Pancreas (tissue), 10 donors: Measurements from ENCODE around the gene ZNF775. TPM values are rescaled to one million over a fixed set of nuclear protein-coding genes. Genes with fewer than 3 reads are reported as not detected.

Experiments
- ATAC-seq, 4 donors: fragments of 200-7000 bp; cut with Tn5 transposase; one replicate each; pipeline versions ENCODE4 v1.8.0 to v1.9.1; 2020; ENCODE audit warnings: mild to moderate bottlenecking in 4 of 4, moderate library complexity in 4 of 4
- DNase-seq, 6 donors: peaks; one replicate each; pipeline ENCODE4 v3.0.0-alpha.2; 2020
- FAIRE-seq: peaks from 2 replicates; lab custom pipeline; 2012; peaks lifted over from hg19 to GRCh38; lab: Jason Lieb, UNC
- H3K27ac ChIP-seq, 4 donors: fragments of 200-600 bp; sonication (generic); 1 replicate in 3 of 4; 2 replicates in 1 of 4; pipeline versions ENCODE4 v1.5.0 to v1.8.0; 2020
- H3K27me3 ChIP-seq, 4 donors: fragments of 200-600 bp; one replicate each; pipeline ENCODE4 v1.8.0; 2021
- H3K36me3 ChIP-seq, 3 donors: fragments of 200-600 bp; sonication (generic) in 1 of 3; one replicate each; pipeline versions ENCODE4 v1.5.0 to v1.8.0; 2020 to 2021
- H3K4me1 ChIP-seq, 3 donors: fragments of 200-600 bp; one replicate each; pipeline ENCODE4 v1.8.0; 2021
- H3K4me3 ChIP-seq, 4 donors: fragments of 200-600 bp; sonication (generic) in 2 of 4; one replicate each; pipeline versions ENCODE4 v1.5.0 to v1.8.0; 2020 to 2021
- H3K9me3 ChIP-seq, 4 donors: fragments of 200-600 bp; one replicate each; pipeline ENCODE4 v1.8.0; 2021
- CTCF ChIP-seq, 4 donors: fragments of 200-600 bp; sonication (generic) in 3 of 4; IDR thresholded peaks; one replicate each; pipeline versions ENCODE4 v1.5.0 to v1.8.0; 2021; ENCODE audit warnings: antibody characterized with exemption in 4 of 4
- WGBS, 2 donors: extraction: QIAGEN DNeasy Blood & Tissue Kit; methylation state at CpG; one replicate each; pipeline ENCODE4 v1.1.7; 2013; 5-methylcytosine and 5-hydroxymethylcytosine counted together
- intact Hi-C, 3 donors: fragments of 100-400 bp; cut with DNase I; formaldehyde crosslinking; loops; one replicate each; pipeline versions ENCODE4 v1.11.1 to v1.14.2; 2022
- polyA plus RNA-seq, 2 donors: library from polyadenylated mRNA; stranded (reverse); fragments of 200-250 nt; gene quantifications; one replicate each; pipeline ENCODE4 v1.2.3, GENCODE V29; 2013
- total RNA-seq, 6 donors: library from RNA; stranded (reverse); fragmentation: NEBNext Ultra II Directional in 4 of 6; extraction: Animal tissue kit (Norgen Biotek cat#: 25700) in 4 of 6; gene quantifications; one replicate each; pipeline versions ENCODE4 v1.2.1 to v1.2.4, GENCODE V29; 2021 to 2023
- donor health status: healthy with polysubstance abuse.
- donor health status: DM: no; HTN: no; CAD: no; lungs with moderate emphysema.
- donor health status: DM: no; HTN: no; CAD: no.
- donor health status: control.
- donor health status: control.
- donor health status: Bipolar disorder and iron deficiency.
- donor health status: DM: yes; HTN: yes; CAD: no.
- donor health status: DM: no; HTN: no; CAD: no.
- donor health status: DM: no; HTN: no; CAD: no.
- donor health status: DM: yes; HTN: yes; CAD: no.

ZNF775 gene
- total and polyA plus RNA-seq, 8 donors, result 2.0 to 7.4 (median 2.9) TPM

GRCh38 chr7:150415161-150416153 is 36.3 kb downstream of the ZNF775 start:
- FAIRE-seq (no peak), ATAC-seq (no peak), DNase-seq (peak in 1 of 6 donors; percentile 35)
- TF ChIP-seq CTCF (IDR thresholded peaks at IDR 0.05), result no peak
- H3K9me3 ChIP-seq, result no peaks in the 10 kb centered on the region
- peaks cover 0 to 3% (median 0%) of the 10 kb centered on the region in 3 donors for H3K36me3 ChIP-seq
- no peaks in the 10 kb centered on the region for H3K27me3 ChIP-seq
- H3K4me1 ChIP-seq, result no peaks in the 10 kb centered on the region
- no peak overlapping the region for H3K4me3 ChIP-seq
- no peak overlapping the region for H3K27ac ChIP-seq
- WGBS, 2 donors, result 84 to 86% methylated on average over 19 of the region's 19 CpGs
- intact Hi-C loops, result no loop called here

- no peak for TF ChIP-seq CTCF (IDR thresholded peaks at IDR 0.05)
- Histone ChIP-seq H3K27me3 (no peaks in the 10 kb centered on the region), H3K9me3 (no peaks in the 10 kb centered on the region), H3K4me1 (no peaks in the 10 kb centered on the region), H3K27ac (no peak overlapping the region), H3K4me3 (no peak overlapping the region), H3K36me3 (no peaks in the 10 kb centered on the region)
- WGBS, 2 donors, result 90 to 95% methylated on average over 10 of the region's 10 CpGs
- no peak for ATAC-seq
- FAIRE-seq, result no peak
- no peak for DNase-seq
- intact Hi-C loops, result no loop called here
Observed at GRCh38 chr7:150417239-150417638, 38.1 kb downstream of the ZNF775 start.

GRCh38 chr7:150417863-150418262 is 38.7 kb downstream of the ZNF775 start:
- no peaks in the 10 kb centered on the region for H3K36me3 ChIP-seq
- intact Hi-C loops, result no loop called here
- no peak for TF ChIP-seq CTCF (IDR thresholded peaks at IDR 0.05)

GRCh38 chr7:150420242-150420641 is 41.1 kb downstream of the ZNF775 start:
- WGBS, 2 donors, result 65 to 76% methylated on average over 2 of the region's 2 CpGs

More at GRCh38 chr7:150417863-150418262, 38.7 kb downstream of the ZNF775 start:
- no peak for FAIRE-seq
- 89 to 93% methylated on average over 6 of the region's 6 CpGs for WGBS, 2 donors
- H3K27me3 ChIP-seq, result no peaks in the 10 kb centered on the region
- H3K27ac ChIP-seq, result no peak overlapping the region
- H3K4me3 ChIP-seq, result no peak overlapping the region
- ATAC-seq, result no peak
- no peak for DNase-seq
- H3K4me1 ChIP-seq, result no peaks in the 10 kb centered on the region
- no peaks in the 10 kb centered on the region for H3K9me3 ChIP-seq

More at GRCh38 chr7:150420242-150420641, 41.1 kb downstream of the ZNF775 start:
- no peak for FAIRE-seq
- H3K4me1 ChIP-seq, result no peaks in the 10 kb centered on the region
- H3K9me3 ChIP-seq, result no peaks in the 10 kb centered on the region
- H3K36me3 ChIP-seq, result no peaks in the 10 kb centered on the region
- no peak overlapping the region for H3K27ac ChIP-seq
- peak in 1 of 6 donors; percentile 3 for DNase-seq
- intact Hi-C loops, result no loop called here
- ATAC-seq, result no peak
- no peak overlapping the region for H3K4me3 ChIP-seq
- no peaks in the 10 kb centered on the region for H3K27me3 ChIP-seq
- no peak for TF ChIP-seq CTCF (IDR thresholded peaks at IDR 0.05)
